K562 (cell line): ENCODE results near the gene EPB41L3. TPM values are rescaled to one million over a fixed set of nuclear protein-coding genes. Genes with fewer than 3 reads are reported as not detected.

Source experiments
- ATAC-seq: fragments of 200-7000 bp; cut with Tn5 transposase; 3 replicates; pipeline ENCODE4 v1.9.1; 2020; ENCODE audit warnings: moderate library complexity
- BruUV-seq: library from RNA; stranded (reverse); fragments of 400-500 nt; replicated peaks from 2 replicates; lab custom pipeline; 2021; lab: Mats Ljungman, UMichigan
- CTCF ChIA-PET: fragments of 300-600 bp; formaldehyde crosslinking; extraction: SDS; loops from one replicate; lab custom pipeline; 2021; ENCODE audit warnings: low intra/inter-chr PET ratio; lab: Yijun Ruan, JAX
- POLR2A ChIA-PET: fragments of 300-600, 350-650 bp; sonication (Branson Sonifier 250); formaldehyde crosslinking; extraction: SDS; loops from one replicate; lab custom pipeline; 2021; ENCODE audit warnings: antibody characterized with exemption, inconsistent platforms; lab: Yijun Ruan, JAX
- DNase-seq, 4 experiments: peaks; one replicate each; pipeline versions ENCODE4 v3.0.0 to v3.0.0-alpha.2; 2011 to 2018; ENCODE audit warnings: low spot score in 3 of 4, mixed read lengths in 3 of 4; ENCODE audit errors: extremely low read depth in 1 of 4
- FAIRE-seq: peaks from 2 replicates; lab custom pipeline; 2011; peaks lifted over from hg19 to GRCh38; lab: Jason Lieb, UNC
- H2AFZ ChIP-seq: 2 replicates; pipeline ENCODE4 v1.6.0; 2011; ENCODE audit warnings: low read depth, low read length, control low read depth, inconsistent platforms
- H3K27ac ChIP-seq: fragments of 200-600 bp; 3 replicates; pipeline ENCODE4 v1.8.0; 2011; ENCODE audit warnings: low read depth, mild to moderate bottlenecking, control low read depth, inconsistent platforms, low read length, moderate library complexity, mixed read lengths; ENCODE audit errors: extremely low read depth
- H3K27me3 ChIP-seq, 2 experiments: fragments of 300-600 bp in 1 of 2; 2 replicates in 1 of 2; 3 replicates in 1 of 2; pipeline versions ENCODE4 v1.6.0 to v1.8.0; 2011; ENCODE audit warnings: inconsistent platforms in 2 of 2, low read length in 2 of 2, mild to moderate bottlenecking in 1 of 2, mixed read lengths in 1 of 2, moderate library complexity in 1 of 2; ENCODE audit not compliant: control insufficient read depth in 2 of 2, insufficient read depth in 2 of 2
- H3K36me3 ChIP-seq: fragments of 300-600 bp; 3 replicates; pipeline ENCODE4 v1.8.0; 2011; ENCODE audit warnings: mild to moderate bottlenecking, low read length, inconsistent platforms; ENCODE audit not compliant: control insufficient read depth, insufficient read depth
- H3K4me1 ChIP-seq, 2 experiments: fragments of 200-600 bp in 1 of 2; replicated peaks in 1 of 2; 2 replicates in 1 of 2; 3 replicates in 1 of 2; pipeline versions ENCODE4 v1.5.1 to v1.8.0; 2011; ENCODE audit warnings: inconsistent platforms in 2 of 2, low read length in 2 of 2, mild to moderate bottlenecking in 1 of 2, mixed read lengths in 1 of 2, moderate library complexity in 1 of 2; ENCODE audit not compliant: control insufficient read depth in 2 of 2, insufficient read depth in 2 of 2
- H3K4me2 ChIP-seq: 2 replicates; pipeline ENCODE4 v1.6.1; 2011; ENCODE audit warnings: low read length, control low read depth, inconsistent platforms, mixed read lengths; ENCODE audit not compliant: insufficient read depth
- H3K4me3 ChIP-seq: fragments of 200-600 bp; sonication (generic), shearing (Covaris generic); 2 replicates; pipeline ENCODE4 v1.5.1; 2016; ENCODE audit warnings: control low read depth, inconsistent platforms
- H3K79me2 ChIP-seq: fragments of 200-600 bp; 3 replicates; pipeline ENCODE4 v1.8.0; 2011; ENCODE audit warnings: low read length, inconsistent platforms; ENCODE audit not compliant: control insufficient read depth, insufficient read depth
- H3K9ac ChIP-seq, 2 experiments: 2 replicates each; pipeline versions ENCODE4 v1.6.0 to v1.6.1; 2011; ENCODE audit warnings: low read depth in 2 of 2, low read length in 2 of 2, control low read depth in 1 of 2, inconsistent platforms in 1 of 2, mild to moderate bottlenecking in 1 of 2, mixed read lengths in 1 of 2; ENCODE audit not compliant: insufficient read depth in 1 of 2
- H3K9me1 ChIP-seq: one replicate; pipeline ENCODE4 v1.6.0; 2011; ENCODE audit warnings: inconsistent platforms, mild to moderate bottlenecking, low read length, moderate library complexity; ENCODE audit not compliant: control insufficient read depth, insufficient read depth
- H3K9me3 ChIP-seq: replicated peaks from 2 replicates; pipeline ENCODE4 v1.5.1; 2011; ENCODE audit warnings: low read depth, low read length, inconsistent platforms; ENCODE audit not compliant: control insufficient read depth, insufficient read depth
- H4K20me1 ChIP-seq: replicated peaks from 2 replicates; pipeline ENCODE4 v1.6.1; 2011; ENCODE audit warnings: low read length, inconsistent platforms, mixed read lengths; ENCODE audit not compliant: control insufficient read depth, insufficient read depth
- CBFA2T2 ChIP-seq: fragments of 450-650 bp; conservative IDR thresholded peaks from 2 replicates; pipeline ENCODE4 v1.6.1; 2017; ENCODE audit warnings: mild to moderate bottlenecking
- CEBPB ChIP-seq: fragments of 450-650 bp; IDR thresholded peaks from 2 replicates; pipeline ENCODE4 v1.6.1; 2016; ENCODE audit warnings: missing genetic modification characterization, missing compliant biosample characterization
- E2F1 ChIP-seq: sonication (generic); formaldehyde crosslinking; IDR thresholded peaks from 2 replicates; pipeline ENCODE4 v1.8.1; 2023; ENCODE audit warnings: mild to moderate bottlenecking, missing genetic modification reagents, moderate library complexity
- E2F3 ChIP-seq: fragments of 250-450 bp; sonication (Bioruptor Pico); IDR thresholded peaks from 2 replicates; pipeline ENCODE4 v1.4.0; 2020; ENCODE audit warnings: mild to moderate bottlenecking
- HNRNPLL ChIP-seq: fragments of 200-400 bp; formaldehyde crosslinking; IDR thresholded peaks from 2 replicates; pipeline ENCODE4 v1.6.1; 2017; ENCODE audit warnings: low read length, low read depth, mild to moderate bottlenecking; ENCODE audit not compliant: poor library complexity, severe bottlenecking
- RBM17 ChIP-seq: fragments of 200-400 bp; formaldehyde crosslinking; IDR thresholded peaks from 2 replicates; pipeline ENCODE4 v1.6.1; 2017; ENCODE audit warnings: low read depth, mild to moderate bottlenecking, low read length, borderline replicate concordance
- XRCC5 ChIP-seq: fragments of 200-400 bp; formaldehyde crosslinking; IDR thresholded peaks from 2 replicates; pipeline ENCODE4 v1.6.1; 2017; ENCODE audit warnings: low read depth, mild to moderate bottlenecking, low read length
- WGBS: fragments of 100-300 bp; shearing (Covaris generic); methylation state at CpG from one replicate; pipeline ENCODE4 v1.1.6; 2016; ENCODE audit warnings: low coverage, mixed read lengths; ENCODE audit not compliant: insufficient coverage; ENCODE audit errors: missing lambda C conversion rate; 5-methylcytosine and 5-hydroxymethylcytosine counted together
- in situ Hi-C: fragments of 300-500 bp; cut with MboI; formaldehyde crosslinking; loops from 4 replicates; pipeline ENCODE4 v1.15.0; 2018; ENCODE audit warnings: inconsistent platforms, mixed read lengths
- intact Hi-C: fragments of 100-400 bp; cut with micrococcal nuclease; formaldehyde crosslinking; loops from 2 replicates; pipeline ENCODE4 v1.14.2; 2022
- polyA plus RNA-seq, 8 experiments: library from polyadenylated mRNA; depleted of rRNA in 4 of 8; stranded (reverse) in 5 of 8; unstranded in 3 of 8; fragments of >200 nt; fragmentation: Nextera tagmentation in 2 of 8; fragmentation: Illumina TruSeq in 1 of 8; extraction: Ambion mirVana in 2 of 8; extraction: Trizol in 1 of 8; gene quantifications; 2 replicates each; pipeline versions ENCODE4 v1.2.1 to v1.2.3, GENCODE V29; 2011 to 2014; ENCODE audit warnings: inconsistent platforms in 1 of 8, missing spikeins in 1 of 8
- total RNA-seq, 7 experiments: library from RNA; depleted of rRNA in 6 of 7; stranded (reverse); fragments of >200 nt in 6 of 7; fragmentation: Illumina TruSeq in 2 of 7; extraction: Trizol in 2 of 7; gene quantifications; 2 replicates each; pipeline versions ENCODE4 v1.2.1 to v1.2.3, GENCODE V29; 2011 to 2021; ENCODE audit warnings: low replicate concordance in 1 of 7

The EPB41L3 gene
- total and polyA plus RNA-seq, 9 of the 15 experiments (the other 6 are each of a cell fraction or from before 2014, with no cell fraction given) = 0.44 to 0.49 TPM; not detected in 7

GRCh38 chr18:5527603-5528002 lies 16.2 kb downstream of the EPB41L3 start:
- no peak for ATAC-seq
- intact Hi-C loops = no loop called here

More at GRCh38 chr18:5527603-5528002, 16.2 kb downstream of the EPB41L3 start:
- no peaks in the 10 kb centered on the region for H4K20me1 ChIP-seq
- 1% methylated on average over 6 of the region's 6 CpGs for WGBS
- no peaks in the 10 kb centered on the region for H3K4me1 ChIP-seq
- CTCF ChIA-PET = no interaction called here
- in situ Hi-C loops = no loop called here
- no peak for TF ChIP-seq E2F3 (CRISPR knock-in tag)
- TF ChIP-seq HNRNPLL = no peak
- no peak for TF ChIP-seq CBFA2T2
- no peak for TF ChIP-seq XRCC5
- TF ChIP-seq RBM17 = no peak
- no peak for TF ChIP-seq CEBPB (tag)
- no peak for TF ChIP-seq E2F1 (CRISPR knock-in tag)
- TF ChIP-seq, all 486 proteins: peak for 0
- Histone ChIP-seq H3K27ac (no peak overlapping the region), H3K9me3 (peaks cover 2% of the 10 kb centered on the region), H3K27me3 (no peaks in the 10 kb centered on the region), H3K9me1 (no peaks in the 10 kb centered on the region), H3K79me2 (no peaks in the 10 kb centered on the region), H3K9ac (no peak overlapping the region), H2AFZ (no peak overlapping the region), H3K36me3 (no peaks in the 10 kb centered on the region), H3K4me2 (no peak overlapping the region), H3K4me3 (no peak overlapping the region)
- DNase-seq (no peak), FAIRE-seq (no peak)
- BruUV-seq = no TSS peak
- POLR2A ChIA-PET = interaction anchor here (0.6 kb wide), 1 partner anchor 1745 kb away, joined by 3 read pairs; no protein-coding TSS in a partner anchor
